GM06990 (cell line): ENCODE results near the gene KIAA1671.

Source experiments
- DNase-seq: peaks from one replicate; pipeline ENCODE4 v3.0.0-alpha.2; 2011; ENCODE audit not compliant: insufficient read length; ENCODE audit errors: extremely low read depth
- H3K27me3 ChIP-seq: replicated peaks from 2 replicates; pipeline ENCODE4 v1.6.0; 2011; ENCODE audit warnings: low read length; ENCODE audit not compliant: control insufficient read depth, insufficient read depth
- H3K36me3 ChIP-seq: 2 replicates; pipeline ENCODE4 v1.5.1; 2011; ENCODE audit warnings: low read length; ENCODE audit not compliant: control insufficient read depth, insufficient read depth
- H3K4me3 ChIP-seq: replicated peaks from 2 replicates; pipeline ENCODE4 v1.5.1; 2011; ENCODE audit warnings: low read depth, mild to moderate bottlenecking, control low read depth, low read length
- CTCF ChIP-seq: IDR thresholded peaks from 2 replicates; pipeline ENCODE4 v1.5.1; 2011; ENCODE audit warnings: low read length, control low read depth, mild to moderate bottlenecking, inconsistent platforms; ENCODE audit not compliant: insufficient read depth, poor library complexity, severe bottlenecking

The KIAA1671 gene

GRCh38 chr22:25100402-25100801 lies 147.9 kb downstream of the KIAA1671 start:
- no peak overlapping the region for H3K4me3 ChIP-seq
- H3K27me3 ChIP-seq, result peaks cover 1% of the 10 kb centered on the region; the same call in 1 of the 2 replicates
- DNase-seq, result no peak
- TF ChIP-seq CTCF, result no peak
- no peaks in the 10 kb centered on the region for H3K36me3 ChIP-seq

- Histone ChIP-seq H3K4me3 (no peak overlapping the region), H3K27me3 (peaks cover under 1% of the 10 kb centered on the region; the same call in 1 of the 2 replicates), H3K36me3 (no peaks in the 10 kb centered on the region)
- no peak for DNase-seq
- no peak for TF ChIP-seq CTCF
Observed at GRCh38 chr22:25100948-25101347, 148.4 kb downstream of the KIAA1671 start.

GRCh38 chr22:25101501-25101900 lies 149.0 kb downstream of the KIAA1671 start:
- H3K4me3 ChIP-seq, result no peak overlapping the region
- no peak for TF ChIP-seq CTCF
- no peaks in the 10 kb centered on the region for H3K36me3 ChIP-seq
- DNase-seq, result no peak
- no peaks in the 10 kb centered on the region for H3K27me3 ChIP-seq

- no peak for TF ChIP-seq CTCF
- Histone ChIP-seq H3K27me3 (no peaks in the 10 kb centered on the region), H3K4me3 (no peak overlapping the region), H3K36me3 (no peaks in the 10 kb centered on the region)
- no peak for DNase-seq
Observed at GRCh38 chr22:25101986-25102385, 149.5 kb downstream of the KIAA1671 start.

- TF ChIP-seq CTCF, result no peak
- no peak for DNase-seq
- Histone ChIP-seq H3K27me3 (no peaks in the 10 kb centered on the region), H3K4me3 (no peak overlapping the region), H3K36me3 (no peaks in the 10 kb centered on the region)
Observed at GRCh38 chr22:25102722-25103121, 150.2 kb downstream of the KIAA1671 start.

- Histone ChIP-seq H3K4me3 (no peak overlapping the region), H3K27me3 (no peaks in the 10 kb centered on the region), H3K36me3 (no peaks in the 10 kb centered on the region)
- DNase-seq, result no peak
- no peak for TF ChIP-seq CTCF
Observed at GRCh38 chr22:25104367-25104766, 151.9 kb downstream of the KIAA1671 start.
